LNCaP clone FGC (cell line): ENCODE measurements around the gene FSTL4.
A peak's percentile ranks its signal among the peaks of the same experiment; 100 is the strongest.
"Not testable (repeated sequence)": the region's sequence is repeated elsewhere in the genome, so short reads cannot be mapped to it uniquely, and the experiment has no call there.

ENCODE experiments used
- DNase-seq: peaks from one replicate; pipeline ENCODE4 v3.0.0-alpha.2; 2011; ENCODE audit warnings: low read depth
- H3K4me3 ChIP-seq: 2 replicates; pipeline ENCODE4 v1.5.1; 2011; ENCODE audit warnings: mild to moderate bottlenecking, low read depth, low read length, control low read depth
- CTCF ChIP-seq: IDR thresholded peaks from 2 replicates; pipeline ENCODE4 v1.5.1; 2012; ENCODE audit warnings: mild to moderate bottlenecking; ENCODE audit not compliant: control insufficient read depth, insufficient read depth; ENCODE audit errors: extremely low read depth

Gene FSTL4

GRCh38 chr5:133198511-133198910 lies 413.8 kb downstream of the FSTL4 start:
- no peak for DNase-seq
- TF ChIP-seq CTCF, result no peak
- no peak overlapping the region for H3K4me3 ChIP-seq

- DNase-seq, result no peak
- TF ChIP-seq CTCF, result no peak
- H3K4me3 ChIP-seq, result no peak overlapping the region
Measured at GRCh38 chr5:133196441-133197085, 415.8 kb downstream of the FSTL4 start.

DNA sequence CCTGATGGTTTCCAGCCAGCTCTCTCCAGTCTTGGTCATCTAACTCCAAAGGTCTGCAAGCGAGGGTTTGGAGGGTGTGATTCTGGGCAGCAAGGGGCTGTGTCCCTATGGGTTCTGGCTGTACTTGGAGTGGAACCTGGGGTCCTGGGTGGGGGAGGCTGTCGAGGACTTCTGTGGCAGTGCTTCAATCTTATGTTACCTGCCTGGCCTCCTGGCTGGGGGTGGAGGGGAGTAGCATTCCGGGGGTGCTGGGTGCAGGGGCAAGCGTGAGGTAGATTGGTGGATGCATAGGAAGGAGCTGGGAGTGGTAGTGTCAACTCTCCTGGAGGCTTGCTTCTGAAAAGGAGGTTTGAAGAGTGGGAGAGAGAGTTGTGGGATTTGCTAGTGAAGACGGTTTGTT lies 417.1 kb downstream of the FSTL4 start:
- DNase-seq, result no peak
- TF ChIP-seq CTCF, result no peak
- no peak overlapping the region for H3K4me3 ChIP-seq

- no peak overlapping the region for H3K4me3 ChIP-seq
- TF ChIP-seq CTCF, result no peak
- DNase-seq, result no peak
Measured at GRCh38 chr5:133193794-133194193, 418.5 kb downstream of the FSTL4 start.

DNA sequence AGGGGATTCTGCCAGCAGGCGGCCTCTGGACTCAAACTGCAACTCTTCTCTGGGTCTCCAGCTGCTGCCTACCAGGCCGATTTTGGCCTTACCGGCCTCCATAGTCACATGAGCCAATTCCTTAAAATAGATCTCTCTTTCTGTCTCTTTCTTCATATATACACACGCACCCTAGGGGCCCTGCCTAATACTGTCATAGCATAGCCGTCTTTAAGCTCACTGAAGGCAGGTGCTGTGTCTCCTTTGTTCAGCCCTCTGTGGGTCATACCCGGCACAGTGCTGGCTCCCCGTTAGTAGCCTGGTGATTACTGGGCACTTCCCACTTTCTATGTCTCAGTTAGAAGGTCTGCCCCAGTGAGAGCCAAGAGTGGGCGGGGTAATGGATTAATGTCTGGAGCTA lies 419.6 kb downstream of the FSTL4 start:
- H3K4me3 ChIP-seq, result no peak overlapping the region
- no peak for TF ChIP-seq CTCF
- DNase-seq, result no peak

GRCh38 chr5:133189881-133190280 lies 422.5 kb downstream of the FSTL4 start:
- TF ChIP-seq CTCF, result no peak
- no peak for DNase-seq

GRCh38 chr5:133179405-133179804 lies 432.9 kb downstream of the FSTL4 start:
- no peak for TF ChIP-seq CTCF
- no peak for DNase-seq
- H3K4me3 ChIP-seq, result no peak overlapping the region

More at GRCh38 chr5:133189881-133190280, 422.5 kb downstream of the FSTL4 start:
- H3K4me3 ChIP-seq, result no peak overlapping the region

DNA sequence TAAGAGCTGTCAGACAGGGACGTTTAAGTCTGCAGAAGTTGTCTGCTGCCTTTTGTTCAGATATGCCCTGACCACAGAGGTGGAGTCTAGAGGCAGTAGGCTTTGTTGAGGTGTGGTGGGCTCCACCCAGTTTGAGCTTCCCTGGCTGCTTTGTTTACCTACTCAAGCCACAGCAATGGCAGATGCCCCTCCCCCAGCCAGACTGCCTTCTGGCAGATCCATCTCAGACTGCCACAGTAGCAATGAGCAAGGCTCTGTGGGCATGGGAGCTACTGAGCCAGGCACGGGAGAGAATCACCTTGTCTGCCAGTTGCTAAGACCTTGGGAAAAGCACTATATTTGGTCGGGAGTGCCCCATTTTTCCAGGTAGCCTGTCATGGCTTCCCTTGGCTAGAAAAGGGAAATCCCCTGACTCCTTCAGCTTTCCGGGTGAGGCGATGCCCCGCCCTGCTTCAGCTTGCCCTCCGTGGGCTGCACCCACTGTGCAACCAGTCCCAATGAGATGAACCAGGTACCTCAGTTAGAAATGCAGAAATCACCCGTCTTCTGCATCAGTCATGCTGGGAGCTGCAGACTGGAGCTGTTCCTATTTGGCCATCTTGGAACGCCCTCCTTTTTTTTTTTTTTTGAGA lies 441.5 kb downstream of the FSTL4 start:
- DNase-seq, result not testable (repeated sequence)
- peak overlapping the region; percentile 8; the same call in 1 of the 2 replicates for H3K4me3 ChIP-seq
